ENCODE data around the gene KIRREL3.

The KIRREL3 gene

DNA sequence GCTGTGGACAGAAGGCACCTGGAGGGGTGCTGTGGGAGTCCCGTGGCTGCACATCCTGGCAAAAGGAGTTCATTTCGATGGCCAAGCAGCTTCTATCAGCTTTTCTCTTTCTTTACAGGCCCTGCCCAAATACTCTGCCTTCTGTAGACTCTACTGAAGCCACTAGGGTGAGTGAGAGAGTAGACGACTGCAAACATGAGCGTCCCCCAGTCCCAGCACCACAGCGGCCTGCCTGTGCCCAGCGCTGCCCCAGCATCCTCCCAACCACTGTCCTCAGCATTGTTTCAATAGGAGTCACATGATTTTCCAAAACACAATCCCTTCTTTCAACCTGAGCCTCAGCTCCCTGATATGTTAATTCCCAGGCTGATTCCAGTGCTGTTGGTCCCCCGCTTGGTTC lies 110.0 kb downstream of the KIRREL3 start:
- no peak for TF ChIP-seq CTCF (conservative IDR thresholded peaks at IDR 0.05; ENCODE audit: low read length)
- no peak for DNase-seq (ENCODE audit: low read depth)
- H3K4me3 ChIP-seq (ENCODE audit: low read length) = no peak overlapping the region

DNA sequence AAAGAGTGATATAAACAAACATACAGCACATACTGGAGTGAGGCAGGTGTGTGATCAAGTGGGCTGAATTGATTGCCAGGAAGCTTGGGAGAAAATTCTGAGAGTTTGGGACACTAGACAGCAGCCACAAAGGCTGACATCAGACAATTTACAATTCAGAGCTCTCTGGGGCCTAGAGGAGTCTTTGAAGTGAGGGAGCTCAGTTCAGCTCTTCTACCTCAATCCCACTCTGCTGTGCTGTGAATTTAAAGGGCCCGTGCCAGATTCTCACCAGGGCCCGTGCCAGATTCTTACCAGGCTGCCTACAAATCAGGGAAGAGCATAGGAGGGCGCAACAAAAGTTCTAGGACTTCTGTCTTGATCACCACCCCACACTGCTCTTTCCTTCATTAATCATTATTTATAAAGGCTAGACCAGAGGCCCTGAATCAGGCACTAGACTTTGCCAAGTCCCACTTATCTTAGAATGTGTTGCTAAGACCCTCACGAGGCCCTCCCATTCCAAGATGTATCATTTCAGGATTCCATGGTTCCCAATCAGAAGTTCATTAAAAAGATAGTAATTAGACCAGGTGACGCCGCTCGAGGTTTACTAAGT lies 112.4 kb downstream of the KIRREL3 start:
- DNase-seq (ENCODE audit: low read depth) = no peak
- no peak overlapping the region for H3K4me3 ChIP-seq (ENCODE audit: low read length)
- no peak for TF ChIP-seq CTCF (conservative IDR thresholded peaks at IDR 0.05; ENCODE audit: low read length)

GRCh38 chr11:126886636-126887035 lies 113.9 kb downstream of the KIRREL3 start:
- DNase-seq (ENCODE audit: low read depth) = peak; percentile 36
- no peak overlapping the region for H3K4me3 ChIP-seq (ENCODE audit: low read length)
- TF ChIP-seq CTCF (conservative IDR thresholded peaks at IDR 0.05; ENCODE audit: low read length) = no peak

GRCh38 chr11:126886085-126886484 lies 114.5 kb downstream of the KIRREL3 start:
- no peak overlapping the region for H3K4me3 ChIP-seq (ENCODE audit: low read length)
- DNase-seq (ENCODE audit: low read depth) = no peak

GRCh38 chr11:126884594-126884993 lies 116.0 kb downstream of the KIRREL3 start:
- DNase-seq (ENCODE audit: low read depth) = no peak
- TF ChIP-seq CTCF (conservative IDR thresholded peaks at IDR 0.05; ENCODE audit: low read length) = no peak
- no peak overlapping the region for H3K4me3 ChIP-seq (ENCODE audit: low read length)

More at GRCh38 chr11:126886085-126886484, 114.5 kb downstream of the KIRREL3 start:
- TF ChIP-seq CTCF (conservative IDR thresholded peaks at IDR 0.05; ENCODE audit: low read length) = no peak

- no peak overlapping the region for H3K4me3 ChIP-seq (ENCODE audit: low read length)
- DNase-seq (ENCODE audit: low read depth) = no peak
- TF ChIP-seq CTCF (conservative IDR thresholded peaks at IDR 0.05; ENCODE audit: low read length) = no peak
Observed at GRCh38 chr11:126884192-126884591, 116.4 kb downstream of the KIRREL3 start.

- no peak for DNase-seq (ENCODE audit: low read depth)
- TF ChIP-seq CTCF (conservative IDR thresholded peaks at IDR 0.05; ENCODE audit: low read length) = no peak
- H3K4me3 ChIP-seq (ENCODE audit: low read length) = no peak overlapping the region
Observed at GRCh38 chr11:126880872-126881271, 119.7 kb downstream of the KIRREL3 start.

Data from AG10803 (cell line).